GM13977 (cell line): ENCODE data around the gene SNAPC2.

ENCODE experiments used
- DNase-seq: peaks from one replicate; pipeline ENCODE4 v3.0.0; 2012; ENCODE audit warnings: low spot score
- in situ Hi-C: fragments of 300-500 bp; cut with MboI; formaldehyde crosslinking; loops from one replicate; pipeline ENCODE4 v1.12.0; 2022; ENCODE audit warnings: low sequenced_read_pairs, low pct_unique_long_range_greater_than_20kb, mixed read lengths, inconsistent platforms; ENCODE audit not compliant: unreplicated experiment
- TF ChIP-seq, protein P1 (sequence below): IDR thresholded peaks from 2 replicates; pipeline ENCODE4 v1.5.1; 2012; ENCODE audit warnings: mild to moderate bottlenecking, control low read depth; ENCODE audit not compliant: insufficient read depth; ENCODE audit errors: extremely low read depth, missing control alignments

The SNAPC2 gene

GRCh38 chr19:7922836-7923195 is 2.7 kb downstream of the SNAPC2 start:
- in situ Hi-C loops, result no loop called here
- DNase-seq, result no peak
- TF ChIP-seq, protein P1, sequence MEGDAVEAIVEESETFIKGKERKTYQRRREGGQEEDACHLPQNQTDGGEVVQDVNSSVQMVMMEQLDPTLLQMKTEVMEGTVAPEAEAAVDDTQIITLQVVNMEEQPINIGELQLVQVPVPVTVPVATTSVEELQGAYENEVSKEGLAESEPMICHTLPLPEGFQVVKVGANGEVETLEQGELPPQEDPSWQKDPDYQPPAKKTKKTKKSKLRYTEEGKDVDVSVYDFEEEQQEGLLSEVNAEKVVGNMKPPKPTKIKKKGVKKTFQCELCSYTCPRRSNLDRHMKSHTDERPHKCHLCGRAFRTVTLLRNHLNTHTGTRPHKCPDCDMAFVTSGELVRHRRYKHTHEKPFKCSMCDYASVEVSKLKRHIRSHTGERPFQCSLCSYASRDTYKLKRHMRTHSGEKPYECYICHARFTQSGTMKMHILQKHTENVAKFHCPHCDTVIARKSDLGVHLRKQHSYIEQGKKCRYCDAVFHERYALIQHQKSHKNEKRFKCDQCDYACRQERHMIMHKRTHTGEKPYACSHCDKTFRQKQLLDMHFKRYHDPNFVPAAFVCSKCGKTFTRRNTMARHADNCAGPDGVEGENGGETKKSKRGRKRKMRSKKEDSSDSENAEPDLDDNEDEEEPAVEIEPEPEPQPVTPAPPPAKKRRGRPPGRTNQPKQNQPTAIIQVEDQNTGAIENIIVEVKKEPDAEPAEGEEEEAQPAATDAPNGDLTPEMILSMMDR, result no peak

DNA sequence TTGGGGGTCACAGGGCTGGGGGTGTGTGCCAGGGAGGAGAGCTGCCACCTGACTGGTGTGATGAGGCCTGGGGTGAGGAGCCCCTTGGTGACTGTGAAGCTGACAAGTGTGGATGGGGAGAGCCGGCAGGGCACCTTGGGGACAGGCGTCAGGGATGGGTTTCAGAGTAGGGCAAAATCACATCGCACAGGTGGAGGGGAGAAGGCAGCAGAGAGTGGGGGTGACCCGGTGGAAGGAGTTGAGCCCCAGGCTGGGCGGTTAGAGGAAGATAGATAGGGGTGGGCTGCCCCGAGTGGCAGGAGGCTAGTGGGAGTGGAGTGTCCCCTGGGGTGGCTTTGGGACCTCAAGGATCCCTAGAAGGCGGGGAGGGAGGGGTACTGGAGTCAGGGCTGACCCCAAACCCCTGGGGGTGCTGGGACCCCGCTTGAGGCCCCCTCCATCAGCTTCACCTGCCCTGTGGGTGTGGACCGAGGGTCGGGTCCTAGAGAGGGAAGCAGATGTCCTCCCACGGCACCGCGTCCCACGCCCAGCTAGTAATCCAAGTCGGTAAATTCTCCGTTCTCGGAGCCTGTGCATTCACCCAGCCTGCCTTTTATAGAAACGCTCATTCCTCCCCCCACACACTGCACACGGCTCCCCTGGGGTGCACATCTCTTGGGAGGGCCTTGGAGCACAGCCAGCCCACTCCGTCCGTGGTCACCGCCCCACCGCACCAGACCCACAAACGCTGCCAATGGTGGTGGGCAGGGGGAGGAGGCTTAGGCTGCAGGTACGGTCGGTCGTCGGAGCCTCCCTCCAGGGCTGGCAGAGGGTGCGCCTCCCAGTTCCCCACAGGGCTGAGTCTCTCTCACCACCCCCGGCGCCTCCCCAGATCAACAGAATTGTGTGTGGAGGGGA is 3.4 kb downstream of the SNAPC2 start:
- TF ChIP-seq, protein P1, result no peak
- DNase-seq, result no peak
- in situ Hi-C loops, result no loop called here

- in situ Hi-C loops, result no loop called here
- TF ChIP-seq, protein P1, result no peak
- no peak for DNase-seq
Observed at GRCh38 chr19:7924241-7924640, 4.1 kb downstream of the SNAPC2 start.

- no peak for DNase-seq
- in situ Hi-C loops, result no loop called here
- TF ChIP-seq, protein P1, result no peak
Observed at GRCh38 chr19:7924651-7925170, 4.6 kb downstream of the SNAPC2 start.

DNA sequence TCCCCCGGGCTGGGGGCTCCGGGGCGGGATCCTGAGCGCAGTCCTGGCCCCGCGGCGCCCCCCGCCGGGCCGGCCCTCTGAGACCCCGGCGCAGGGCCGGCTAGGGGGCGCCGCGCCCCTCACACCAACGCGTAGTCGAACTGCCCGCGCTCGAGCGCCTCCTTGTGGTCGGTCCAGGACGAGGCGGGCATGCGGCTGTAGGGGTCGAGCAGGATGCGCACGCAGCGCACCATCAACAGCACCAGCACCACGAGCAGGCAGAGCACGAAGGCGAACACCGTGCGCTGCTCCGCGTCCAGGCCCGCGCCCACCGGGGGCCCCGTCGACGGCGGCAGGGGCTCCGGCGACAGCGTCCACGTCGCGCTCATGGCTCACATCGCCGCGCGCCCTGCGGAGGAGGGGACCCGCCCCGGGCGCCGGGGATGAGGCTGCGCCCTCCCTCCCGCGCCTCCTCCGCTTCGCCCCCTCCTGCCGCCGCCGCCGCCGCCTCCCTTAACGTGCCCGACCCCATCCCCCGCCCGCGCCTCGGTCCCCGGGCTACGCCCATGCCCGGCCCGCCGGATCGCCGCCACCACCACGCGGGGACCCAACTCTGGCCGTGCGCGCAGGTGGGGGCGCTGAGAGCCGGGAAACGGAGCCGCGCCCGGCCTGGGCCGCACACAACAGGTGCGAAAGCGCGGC is 5.2 kb downstream of the SNAPC2 start:
- DNase-seq, result peak; percentile 95
- TF ChIP-seq, protein P1, result peak; percentile 98
- in situ Hi-C loops, result no loop called here

DNA sequence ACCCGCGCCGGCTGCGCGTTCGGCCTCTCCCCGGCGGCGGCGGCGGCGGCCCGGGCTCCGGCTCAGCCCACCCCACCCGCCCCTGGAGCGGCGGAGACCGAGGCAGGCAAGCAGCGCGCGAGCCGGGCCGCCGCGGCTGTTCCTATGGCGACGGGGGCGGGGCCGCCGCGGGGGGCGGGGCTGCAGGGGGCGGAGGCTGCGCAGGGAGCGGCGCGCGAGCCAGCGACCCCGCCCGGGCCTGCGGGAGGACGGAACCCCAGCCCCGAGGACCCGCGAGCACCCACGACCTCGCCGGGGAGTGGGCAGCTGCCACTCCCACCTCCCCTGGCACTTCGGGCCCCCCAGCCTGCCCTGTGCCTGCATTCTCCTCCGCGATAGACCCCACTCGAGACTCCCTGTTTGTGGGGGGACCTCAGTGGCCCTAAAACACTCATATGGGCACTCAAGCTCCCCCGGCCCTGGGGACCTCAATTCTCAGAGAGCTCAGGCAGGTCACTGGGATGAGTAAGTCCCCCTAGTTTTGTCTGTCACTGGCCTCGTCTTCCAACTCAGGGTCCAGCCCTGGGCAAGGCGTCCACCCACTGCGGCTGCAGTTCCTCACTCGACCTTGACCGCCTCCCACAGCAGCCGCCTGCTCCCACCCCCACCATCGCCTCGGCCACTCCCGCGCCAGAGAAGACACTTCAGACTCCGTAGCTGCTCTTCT is 6.0 kb downstream of the SNAPC2 start, which contains the start of gene CTXN1:
Gene CTXN1, minus strand, starts transcription at position 115 of the 706 bp plus-strand sequence. CDS start 597 bp downstream, outside the sequence.
- in situ Hi-C loops, result no loop called here
- peak; percentile 97 for DNase-seq
- TF ChIP-seq, protein P1, result no peak
